Kidney epithelial cell (primary cell): ENCODE data around the gene MED12. TPM values are rescaled to one million over a fixed set of nuclear protein-coding genes. Genes with fewer than 3 reads are reported as not detected.

Source experiments
- DNase-seq: peaks from one replicate; pipeline ENCODE4 v3.0.0-alpha.2; 2010; ENCODE audit warnings: low read depth
- H3K27me3 ChIP-seq: 2 replicates; pipeline ENCODE4 v1.6.0; 2011; ENCODE audit warnings: low read length; ENCODE audit not compliant: control insufficient read depth, insufficient read depth
- H3K36me3 ChIP-seq: 2 replicates; pipeline ENCODE4 v1.5.1; 2011; ENCODE audit warnings: low read length; ENCODE audit not compliant: control insufficient read depth, insufficient read depth
- H3K4me3 ChIP-seq: 2 replicates; pipeline ENCODE4 v1.5.1; 2011; ENCODE audit warnings: low read depth, mild to moderate bottlenecking, control low read depth, low read length
- CTCF ChIP-seq: IDR thresholded peaks from 2 replicates; pipeline ENCODE4 v1.5.1; 2011; ENCODE audit warnings: mild to moderate bottlenecking, moderate library complexity, low read length, control low read depth, inconsistent platforms; ENCODE audit not compliant: insufficient read depth, poor library complexity, severe bottlenecking
- total RNA-seq: library from RNA; depleted of rRNA; stranded (reverse); fragments of >200 nt; gene quantifications from 2 replicates; pipeline ENCODE4 v1.2.3, GENCODE V29; 2015

Gene MED12
- total RNA-seq, 1 donor from 2014 or later = 20.3 TPM

DNA sequence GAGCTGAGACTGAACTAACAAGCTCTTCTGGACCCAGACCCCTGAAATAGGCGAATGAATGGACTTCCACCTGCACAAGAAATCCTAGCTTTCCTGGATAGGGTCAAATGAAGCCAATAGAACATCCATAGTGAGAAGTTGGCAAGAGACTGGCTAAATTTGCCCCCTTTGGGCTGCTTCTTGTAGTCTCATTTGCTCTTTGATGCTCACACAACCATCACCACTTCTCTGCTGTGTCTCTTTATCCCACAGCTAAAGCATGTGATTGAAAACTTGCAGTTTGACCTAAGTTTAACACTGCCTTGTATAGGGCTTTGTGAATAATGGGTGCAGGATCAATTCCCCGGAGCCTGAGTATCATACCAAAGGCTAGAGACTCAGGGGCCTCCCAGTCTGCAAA, 64.5 kb downstream of the MED12 start:
- Histone ChIP-seq H3K36me3 (no peaks in the 10 kb centered on the region), H3K4me3 (no peak overlapping the region), H3K27me3 (no peaks in the 10 kb centered on the region)
- DNase-seq = no peak
- no peak for TF ChIP-seq CTCF

- no peak for DNase-seq
- Histone ChIP-seq H3K27me3 (no peaks in the 10 kb centered on the region), H3K36me3 (no peaks in the 10 kb centered on the region), H3K4me3 (no peak overlapping the region)
- TF ChIP-seq CTCF = no peak
These were observed 64.9 kb downstream of the MED12 start for GRCh38 chrX:71183341-71183740.

GRCh38 chrX:71184092-71184491, 65.7 kb downstream of the MED12 start:
- no peak for DNase-seq
- no peaks in the 10 kb centered on the region for H3K36me3 ChIP-seq
- H3K27me3 ChIP-seq = no peaks in the 10 kb centered on the region
- no peak for TF ChIP-seq CTCF
- no peak overlapping the region for H3K4me3 ChIP-seq

- no peak for TF ChIP-seq CTCF
- no peaks in the 10 kb centered on the region for H3K36me3 ChIP-seq
- H3K4me3 ChIP-seq = no peak overlapping the region
- H3K27me3 ChIP-seq = no peaks in the 10 kb centered on the region
- DNase-seq = no peak
These were observed 66.6 kb downstream of the MED12 start for GRCh38 chrX:71184803-71185495.

DNA sequence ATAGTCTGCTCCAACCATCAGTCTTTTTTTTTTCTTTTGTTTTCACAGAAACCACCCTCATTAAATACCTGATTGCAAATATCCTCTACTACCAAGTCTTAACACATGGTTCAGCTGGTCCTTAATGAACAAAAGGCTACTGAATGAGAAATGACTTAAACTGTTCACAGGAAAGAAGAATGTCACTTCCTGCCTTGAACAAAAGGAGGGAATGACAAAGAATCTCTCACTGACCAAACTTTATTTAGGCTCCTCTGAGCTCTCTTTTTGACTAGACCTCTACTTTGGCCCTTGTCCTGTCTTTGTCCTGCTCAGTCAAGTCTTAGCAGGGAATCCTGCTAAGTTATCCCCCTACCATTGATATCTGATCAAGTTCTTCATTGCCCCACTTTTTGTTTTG, 72.9 kb downstream of the MED12 start:
- TF ChIP-seq CTCF = no peak
- no peak overlapping the region for H3K4me3 ChIP-seq
- H3K27me3 ChIP-seq = no peaks in the 10 kb centered on the region
- H3K36me3 ChIP-seq = no peaks in the 10 kb centered on the region
- DNase-seq = no peak

Other genes with a start within 250 kb of the MED12 start
- not detected in 2 replicates for gene TEX11, start 209.9 kb upstream of the MED12 start, total RNA-seq
- gene SLC7A3, start 187.5 kb upstream of the MED12 start, total RNA-seq = 0.54 and 1.5 TPM in 2 replicates
- 76.2 and 95.8 TPM in 2 replicates for gene SNX12, start 50.3 kb upstream of the MED12 start, total RNA-seq
- gene FOXO4, start 22.7 kb upstream of the MED12 start, total RNA-seq = 3.9 and 4.5 TPM in 2 replicates
- gene CXorf65, start 11.9 kb upstream of the MED12 start, total RNA-seq = not detected in 2 replicates
- 0.08 TPM in 1 of 2 replicates, not detected in the other for gene IL2RG, start 7.0 kb upstream of the MED12 start, total RNA-seq
- 0.13 and 0.34 TPM in 2 replicates for gene NLGN3, start 26.2 kb downstream of the MED12 start, total RNA-seq
- gene GJB1, start 104.6 kb downstream of the MED12 start, total RNA-seq = not detected in 2 replicates
- 11.0 and 16.7 TPM in 2 replicates for gene ZMYM3, start 135.5 kb downstream of the MED12 start, total RNA-seq
- 353 and 411 TPM in 2 replicates for gene NONO, start 165.0 kb downstream of the MED12 start, total RNA-seq
- gene ITGB1BP2, start 183.2 kb downstream of the MED12 start, total RNA-seq = 1.1 and 1.7 TPM in 2 replicates
- gene TAF1, start 247.8 kb downstream of the MED12 start, total RNA-seq = 15.1 and 19.9 TPM in 2 replicates